GM12872 (cell line): ENCODE measurements around the gene SCAMP1.

ENCODE experiments used
- CTCF ChIP-seq: IDR thresholded peaks from 3 replicates; pipeline ENCODE4 v1.5.1; 2011; ENCODE audit warnings: low read depth, mild to moderate bottlenecking, low read length, moderate library complexity; ENCODE audit not compliant: insufficient read depth

Gene SCAMP1

GRCh38 chr5:78506261-78507024 lies 146.0 kb downstream of the SCAMP1 start:
- no peak for TF ChIP-seq CTCF

- TF ChIP-seq CTCF = no peak
These were observed 147.1 kb downstream of the SCAMP1 start for GRCh38 chr5:78507531-78507930.

GRCh38 chr5:78508186-78508765 lies 147.9 kb downstream of the SCAMP1 start:
- TF ChIP-seq CTCF = no peak

GRCh38 chr5:78509145-78509865 lies 148.9 kb downstream of the SCAMP1 start:
- no peak for TF ChIP-seq CTCF

- no peak for TF ChIP-seq CTCF
These were observed 149.7 kb downstream of the SCAMP1 start for GRCh38 chr5:78509884-78510769.

- TF ChIP-seq CTCF = no peak
These were observed 150.9 kb downstream of the SCAMP1 start for GRCh38 chr5:78511121-78511906.
